ENCODE measurements around the gene WDR90.

WDR90 gene

GRCh38 chr16:714079-714478, 64.9 kb downstream of the WDR90 start:
- Mint-ChIP-seq H3K27ac (no peak overlapping the region), H3K4me3 (no peak overlapping the region), H3K27me3 (peaks cover 39% of the 10 kb centered on the region), H3K4me1 (ENCODE audit: low read depth) (peaks cover 11% of the 10 kb centered on the region), H3K36me3 (ENCODE audit: low read depth) (no peaks in the 10 kb centered on the region), H3K9me3 (no peaks in the 10 kb centered on the region)
- DNase-seq = no peak

GRCh38 chr16:714558-715476, 65.7 kb downstream of the WDR90 start, which contains the start of gene METRN:
TSS of gene METRN (plus strand) at chr16:715118. CDS start at chr16:715290, 172 bp downstream.
- no peaks in the 10 kb centered on the region for H3K36me3 Mint-ChIP-seq (ENCODE audit: low read depth)
- peak within 1 kb of the TSS; percentile 73 for H3K4me3 Mint-ChIP-seq
- H3K27ac Mint-ChIP-seq = no peak within 1 kb of the TSS
- no peaks in the 10 kb centered on the region for H3K9me3 Mint-ChIP-seq
- H3K4me1 Mint-ChIP-seq (ENCODE audit: low read depth) = peaks cover 18% of the 10 kb centered on the region
- peak; percentile 94 for DNase-seq
- H3K27me3 Mint-ChIP-seq = peaks cover 32% of the 10 kb centered on the region

- H3K36me3 Mint-ChIP-seq (ENCODE audit: low read depth) = peaks cover 2% of the 10 kb centered on the region
- no peak overlapping the region for H3K27ac Mint-ChIP-seq
- no peaks in the 10 kb centered on the region for H3K9me3 Mint-ChIP-seq
- DNase-seq = peak; percentile 72
- H3K4me3 Mint-ChIP-seq = peak overlapping the region; percentile 73
- peaks cover 24% of the 10 kb centered on the region for H3K4me1 Mint-ChIP-seq (ENCODE audit: low read depth)
- H3K27me3 Mint-ChIP-seq = peaks cover 24% of the 10 kb centered on the region
Measured at GRCh38 chr16:715477-716199, 66.5 kb downstream of the WDR90 start.

- H3K27me3 Mint-ChIP-seq = peaks cover 18% of the 10 kb centered on the region
- H3K9me3 Mint-ChIP-seq = no peaks in the 10 kb centered on the region
- no peak for DNase-seq
- peak overlapping the region; percentile 73 for H3K4me3 Mint-ChIP-seq
- H3K36me3 Mint-ChIP-seq (ENCODE audit: low read depth) = peaks cover 2% of the 10 kb centered on the region
- H3K27ac Mint-ChIP-seq = no peak overlapping the region
- peaks cover 24% of the 10 kb centered on the region for H3K4me1 Mint-ChIP-seq (ENCODE audit: low read depth)
Measured at GRCh38 chr16:716200-716568, 67.0 kb downstream of the WDR90 start.

- H3K4me3 Mint-ChIP-seq = peak overlapping the region; percentile 73
Measured at GRCh38 chr16:716768-717325, 67.7 kb downstream of the WDR90 start.

More at GRCh38 chr16:716768-717325, 67.7 kb downstream of the WDR90 start:
- Mint-ChIP-seq H3K9me3 (no peaks in the 10 kb centered on the region), H3K27ac (no peak overlapping the region), H3K36me3 (ENCODE audit: low read depth) (peaks cover 2% of the 10 kb centered on the region), H3K4me1 (ENCODE audit: low read depth) (peaks cover 24% of the 10 kb centered on the region), H3K27me3 (peaks cover 17% of the 10 kb centered on the region)
- no peak for DNase-seq
